ENCODE measurements around the gene TXLNG.

The TXLNG gene

DNA sequence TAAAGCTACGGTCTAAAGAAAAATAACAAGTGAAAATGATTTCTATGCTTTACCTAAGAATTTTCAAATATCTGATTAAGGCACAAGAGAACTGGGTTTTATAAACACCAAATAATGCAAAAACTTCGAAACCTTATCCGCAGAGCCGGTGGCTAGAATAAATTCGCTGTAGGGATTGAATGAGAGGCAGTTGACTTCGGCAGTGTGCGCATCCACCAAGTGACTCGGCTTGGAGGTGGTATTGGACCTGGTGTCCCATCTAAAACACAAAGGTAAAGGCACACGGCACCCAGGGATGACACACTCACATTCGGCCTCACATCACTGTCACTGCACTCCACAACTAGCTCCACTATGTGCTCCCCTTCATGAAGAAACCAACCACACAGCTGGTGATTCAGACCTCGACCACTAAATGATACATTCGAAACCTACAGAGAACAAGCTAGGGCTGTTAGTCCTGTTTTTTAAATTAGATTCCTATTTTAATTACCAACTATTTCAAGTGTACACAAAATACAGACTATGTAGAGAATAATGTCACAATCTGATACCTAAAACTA is 66.4 kb downstream of the TXLNG start:
- ChIA-PET POLR2A (no interaction called here), CTCF (interaction anchor here (1.0 to 1.2 kb wide), 2 partner anchors 26 to 224 kb away, joined by 3 to 4 read pairs; no protein-coding TSS in a partner anchor)
- no peak for TF ChIP-seq ZNF202 (tag by site-specific recombination; IDR thresholded peaks at IDR 0.05; ENCODE audit: borderline replicate concordance)
- no peak for TF ChIP-seq ZNF350 (tag by site-specific recombination; IDR thresholded peaks at IDR 0.05)
- TF ChIP-seq ZNF23 (tag by site-specific recombination; IDR thresholded peaks at IDR 0.05; ENCODE audit: borderline replicate concordance): no peak
- no peak for TF ChIP-seq ZNF501 (tag by site-specific recombination; IDR thresholded peaks at IDR 0.05)
- no peak for TF ChIP-seq ZNF335 (tag by site-specific recombination; conservative IDR thresholded peaks at IDR 0.05)
- no peak for TF ChIP-seq ZNF792 (tag by site-specific recombination; IDR thresholded peaks at IDR 0.05)
- TF ChIP-seq ZNF776 (tag by site-specific recombination; IDR thresholded peaks at IDR 0.05; ENCODE audit: borderline replicate concordance): no peak
- no peak for TF ChIP-seq ZNF513 (tag by site-specific recombination; IDR thresholded peaks at IDR 0.05)
- TF ChIP-seq ZBTB21 (tag by site-specific recombination; IDR thresholded peaks at IDR 0.05): no peak
- TF ChIP-seq ZBTB20 (tag by site-specific recombination; IDR thresholded peaks at IDR 0.05): no peak
- TF ChIP-seq ZIC2 (tag by site-specific recombination; IDR thresholded peaks at IDR 0.05): no peak
- no peak for TF ChIP-seq ZNF157 (tag by site-specific recombination; IDR thresholded peaks at IDR 0.05)
- no peak for TF ChIP-seq ZNF629 (tag by site-specific recombination; IDR thresholded peaks at IDR 0.05)
- no peak for TF ChIP-seq ZNF707 (tag by site-specific recombination; IDR thresholded peaks at IDR 0.05)
- TF ChIP-seq, protein P1, sequence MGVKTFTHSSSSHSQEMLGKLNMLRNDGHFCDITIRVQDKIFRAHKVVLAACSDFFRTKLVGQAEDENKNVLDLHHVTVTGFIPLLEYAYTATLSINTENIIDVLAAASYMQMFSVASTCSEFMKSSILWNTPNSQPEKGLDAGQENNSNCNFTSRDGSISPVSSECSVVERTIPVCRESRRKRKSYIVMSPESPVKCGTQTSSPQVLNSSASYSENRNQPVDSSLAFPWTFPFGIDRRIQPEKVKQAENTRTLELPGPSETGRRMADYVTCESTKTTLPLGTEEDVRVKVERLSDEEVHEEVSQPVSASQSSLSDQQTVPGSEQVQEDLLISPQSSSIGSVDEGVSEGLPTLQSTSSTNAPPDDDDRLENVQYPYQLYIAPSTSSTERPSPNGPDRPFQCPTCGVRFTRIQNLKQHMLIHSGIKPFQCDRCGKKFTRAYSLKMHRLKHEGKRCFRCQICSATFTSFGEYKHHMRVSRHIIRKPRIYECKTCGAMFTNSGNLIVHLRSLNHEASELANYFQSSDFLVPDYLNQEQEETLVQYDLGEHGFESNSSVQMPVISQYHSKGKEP (tag by site-specific recombination; IDR thresholded peaks at IDR 0.05): no peak
- Histone ChIP-seq H3K9me3 (ENCODE audit: control insufficient read depth, insufficient read depth, low read depth, low read length) (no peaks in the 10 kb centered on the region), H3K27ac (ENCODE audit: extremely low read depth, low read depth, low read length) (no peak overlapping the region), H3K4me3 (ENCODE audit: low read depth, low read length) (no peak overlapping the region), H3K36me3 (ENCODE audit: control insufficient read depth in 2 of 2, insufficient read depth in 1 of 2, low read length in 2 of 2) (peaks cover 98% of the 10 kb centered on the region in 2 experiments), H3K4me1 (ENCODE audit: control insufficient read depth, insufficient read depth, low read length) (no peaks in the 10 kb centered on the region)

DNA sequence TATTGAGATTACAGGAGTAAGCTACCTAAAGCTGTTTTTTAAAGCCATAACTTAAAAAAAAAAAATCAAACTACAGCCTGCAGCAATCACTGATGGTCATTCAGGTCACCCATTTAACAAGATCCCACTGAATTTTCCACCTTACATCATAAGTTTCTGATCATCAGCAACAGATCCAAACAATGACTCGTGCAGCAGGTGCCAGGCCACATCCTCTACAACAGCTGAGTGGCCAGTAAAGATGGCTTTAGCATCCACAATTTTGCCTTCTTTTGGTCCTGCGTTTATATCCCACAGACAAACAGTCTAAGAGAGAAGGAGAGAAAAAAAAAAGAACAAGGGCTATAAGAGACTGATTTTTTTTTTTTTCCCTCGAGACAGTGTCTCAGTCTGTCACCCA is 67.3 kb downstream of the TXLNG start:
- Histone ChIP-seq H3K36me3 (ENCODE audit: control insufficient read depth in 2 of 2, insufficient read depth in 1 of 2, low read length in 2 of 2) (peaks cover 98% of the 10 kb centered on the region in 2 experiments), H3K4me3 (ENCODE audit: low read depth, low read length) (no peak overlapping the region), H3K9me3 (ENCODE audit: control insufficient read depth, insufficient read depth, low read depth, low read length) (no peaks in the 10 kb centered on the region), H3K27ac (ENCODE audit: extremely low read depth, low read depth, low read length) (no peak overlapping the region), H3K4me1 (ENCODE audit: control insufficient read depth, insufficient read depth, low read length) (no peaks in the 10 kb centered on the region)
- TF ChIP-seq ZNF639 (tag by site-specific recombination; IDR thresholded peaks at IDR 0.05) (no peak), ZNF362 (tag by site-specific recombination; IDR thresholded peaks at IDR 0.05) (no peak), ZBTB26 (tag by site-specific recombination; optimal IDR thresholded peaks at IDR 0.05) (no peak)
- ChIA-PET POLR2A (interaction anchor here (0.9 kb wide), 1 partner anchor 14 kb away, joined by 3 read pairs; no protein-coding TSS in a partner anchor), CTCF (interaction anchor here (1.0 to 1.2 kb wide), 2 partner anchors 27 to 223 kb away, joined by 3 to 4 read pairs; no protein-coding TSS in a partner anchor)
